Erythroblast (primary cell): Measurements from ENCODE around the gene RAB39B.
"Not testable (repeated sequence)": the region's sequence is repeated elsewhere in the genome, so short reads cannot be mapped to it uniquely, and the experiment has no call there.

ENCODE experiments used
- DNase-seq, 2 experiments: peaks; one replicate each; lab custom pipeline; 2025; lab: John Stamatoyannopoulos, UW
- GATA1 ChIP-seq: IDR thresholded peaks from 2 replicates; pipeline ENCODE4 v1.6.1; 2011; ENCODE audit warnings: low read depth, mild to moderate bottlenecking, control low read depth, low read length, moderate library complexity
- POLR2A ChIP-seq: IDR thresholded peaks from 2 replicates; pipeline ENCODE4 v1.6.1; 2011; ENCODE audit warnings: mild to moderate bottlenecking, low read length

The RAB39B gene

GRCh38 chrX:155263854-155264628, at the start of gene RAB39B:
TSS of gene RAB39B (minus strand) at chrX:155264491. CDS start at chrX:155264288, 203 bp downstream.
- TF ChIP-seq POLR2A, result peak; percentile 46
- no peak for TF ChIP-seq GATA1
- peak; percentile 86 to 89 for DNase-seq

GRCh38 chrX:155313766-155314165, 49.5 kb upstream of the RAB39B start:
- no peak for TF ChIP-seq POLR2A
- no peak for TF ChIP-seq GATA1
- no peak for DNase-seq

GRCh38 chrX:155293771-155294170, 29.5 kb upstream of the RAB39B start:
- TF ChIP-seq GATA1 (no peak), POLR2A (no peak)
- DNase-seq, result no peak

- DNase-seq, result no peak
- no peak for TF ChIP-seq GATA1
- TF ChIP-seq POLR2A, result no peak
Observed at GRCh38 chrX:155279873-155280272, 15.6 kb upstream of the RAB39B start.

GRCh38 chrX:155270969-155271368, 6.7 kb upstream of the RAB39B start:
- TF ChIP-seq POLR2A (no peak), GATA1 (no peak)
- DNase-seq, result no peak

- not testable (repeated sequence) for DNase-seq
Observed at GRCh38 chrX:155267995-155268394, 3.7 kb upstream of the RAB39B start.

- no peak for DNase-seq
- TF ChIP-seq GATA1 (no peak), POLR2A (no peak)
Observed at GRCh38 chrX:155266439-155266838, 2.1 kb upstream of the RAB39B start.

GRCh38 chrX:155262970-155263754, 1.1 kb downstream of the RAB39B start:
- TF ChIP-seq POLR2A, result no peak
- TF ChIP-seq GATA1, result no peak
- peak; percentile 10 to 35 for DNase-seq

- DNase-seq, result no peak
- TF ChIP-seq GATA1 (no peak), POLR2A (no peak)
Observed at GRCh38 chrX:155259752-155260151, 4.5 kb downstream of the RAB39B start.

GRCh38 chrX:155251391-155251790, 12.9 kb downstream of the RAB39B start:
- DNase-seq, result no peak
- TF ChIP-seq POLR2A (no peak), GATA1 (no peak)

- TF ChIP-seq POLR2A (no peak), GATA1 (no peak)
- DNase-seq, result no peak
Observed at GRCh38 chrX:155247497-155247896, 16.8 kb downstream of the RAB39B start.

GRCh38 chrX:155246748-155247147, 17.5 kb downstream of the RAB39B start:
- DNase-seq, result no peak
- no peak for TF ChIP-seq GATA1
- TF ChIP-seq POLR2A, result no peak

- no peak for DNase-seq
- no peak for TF ChIP-seq POLR2A
- TF ChIP-seq GATA1, result no peak
Observed at GRCh38 chrX:155242300-155242699, 22.0 kb downstream of the RAB39B start.

GRCh38 chrX:155237719-155238118, 26.6 kb downstream of the RAB39B start:
- TF ChIP-seq GATA1, result no peak
- TF ChIP-seq POLR2A, result no peak
- no peak for DNase-seq

GRCh38 chrX:155235891-155236290, 28.4 kb downstream of the RAB39B start:
- no peak for DNase-seq
- no peak for TF ChIP-seq POLR2A
- TF ChIP-seq GATA1, result no peak
